Activated CD8-positive, alpha-beta memory T cell treated with anti-CD3 and anti-CD28 coated beads, Interleukin-2, amount 50 U/mL, for 4 hours (primary cell): Measurements from ENCODE around the gene PROX2.

Experiments
- DNase-seq: peaks from one replicate; pipeline ENCODE4 v3.0.0-alpha.2; 2020

PROX2 gene

GRCh38 chr14:74840603-74841030 is 35.3 kb downstream of the PROX2 start:
- DNase-seq: no peak

- DNase-seq: no peak
Observed at GRCh38 chr14:74838166-74838565, 37.8 kb downstream of the PROX2 start.

GRCh38 chr14:74836251-74836960 is 39.5 kb downstream of the PROX2 start:
- DNase-seq: no peak

GRCh38 chr14:74835645-74836250 is 40.2 kb downstream of the PROX2 start:
- DNase-seq: no peak

- no peak for DNase-seq
Observed at GRCh38 chr14:74834692-74835392, 41.1 kb downstream of the PROX2 start.

GRCh38 chr14:74832849-74833248 is 43.1 kb downstream of the PROX2 start:
- no peak for DNase-seq

- DNase-seq: no peak
Observed at GRCh38 chr14:74829251-74829650, 46.7 kb downstream of the PROX2 start.

- DNase-seq: no peak
Observed at GRCh38 chr14:74826574-74826973, 49.4 kb downstream of the PROX2 start.
